Uterus (tissue), 4 donors: ENCODE measurements around the gene SOCS1. TPM values are rescaled to one million over a fixed set of nuclear protein-coding genes. Genes with fewer than 3 reads are reported as not detected.

Experiments
- DNase-seq, 2 donors: peaks; one replicate each; pipeline ENCODE4 v3.0.0-alpha.2; 2019 to 2020
- H3K27ac ChIP-seq, 2 donors: fragments of 200-600 bp; sonication (generic); 1 replicate in 1 of 2; 2 replicates in 1 of 2; pipeline ENCODE4 v1.5.1; 2016 to 2018
- H3K27me3 ChIP-seq, 2 donors: fragments of 200-600 bp; sonication (generic); one replicate each; pipeline ENCODE4 v1.5.1; 2018 to 2019; ENCODE audit warnings: control low read depth in 1 of 2
- H3K36me3 ChIP-seq, 2 donors: fragments of 200-600 bp; sonication (generic); one replicate each; pipeline ENCODE4 v1.5.1; 2019; ENCODE audit warnings: control low read depth in 1 of 2
- H3K4me1 ChIP-seq, 2 donors: fragments of 200-600 bp; sonication (generic); one replicate each; pipeline ENCODE4 v1.5.1; 2018 to 2019; ENCODE audit warnings: control low read depth in 1 of 2
- H3K4me3 ChIP-seq, 2 donors: fragments of 200-600 bp; sonication (generic); 1 replicate in 1 of 2; 2 replicates in 1 of 2; pipeline ENCODE4 v1.5.1; 2018 to 2019; ENCODE audit warnings: mild to moderate bottlenecking in 1 of 2
- H3K9me3 ChIP-seq, 2 donors: fragments of 200-600 bp; sonication (generic); one replicate each; pipeline ENCODE4 v1.5.1; 2019; ENCODE audit warnings: control low read depth in 1 of 2
- CTCF ChIP-seq, 4 experiments: fragments of 200-600 bp in 2 of 4; fragments of 450-650 bp in 2 of 4; sonication (generic) in 2 of 4; IDR thresholded peaks; one replicate each; pipeline ENCODE4 v1.5.1; 2016 to 2019; ENCODE audit warnings: antibody characterized with exemption in 4 of 4, mild to moderate bottlenecking in 2 of 4, moderate library complexity in 1 of 4
- POLR2A ChIP-seq, 2 donors: fragments of 450-650 bp; IDR thresholded peaks; one replicate each; pipeline ENCODE4 v1.6.1; 2016; ENCODE audit warnings: antibody characterized with exemption in 2 of 2, mild to moderate bottlenecking in 1 of 2, moderate library complexity in 1 of 2
- intact Hi-C: fragments of 100-400 bp; cut with DNase I; formaldehyde crosslinking; loops from one replicate; pipeline ENCODE4 v1.15.1; 2023; ENCODE audit warnings: low total_unique reads
- total RNA-seq, 4 donors: library from RNA; depleted of rRNA in 3 of 4; stranded (reverse); fragments of >200 nt in 3 of 4; gene quantifications; one replicate each; pipeline versions ENCODE4 v1.1.0 to v1.2.4, GENCODE V29; 2014 to 2023
- donor health status: DM: yes; HTN: yes; CAD: no.

The SOCS1 gene
- total RNA-seq, 4 donors from 2014 or later: 6.4 to 45.3 (median 7.6) TPM; not detected in 1

GRCh38 chr16:11250786-11251524 is 5.0 kb downstream of the SOCS1 start:
- Histone ChIP-seq H3K4me3 (no peak overlapping the region), H3K27me3 (no peaks in the 10 kb centered on the region), H3K9me3 (no peaks in the 10 kb centered on the region), H3K4me1 (peaks cover 0 to 6% of the 10 kb centered on the region in 2 donors), H3K27ac (no peak overlapping the region), H3K36me3 (no peaks in the 10 kb centered on the region)
- TF ChIP-seq POLR2A (IDR thresholded peaks at IDR 0.05) (no peak), CTCF (IDR thresholded peaks at IDR 0.05) (no peak)
- intact Hi-C loops: no loop called here
- DNase-seq: no peak

DNA sequence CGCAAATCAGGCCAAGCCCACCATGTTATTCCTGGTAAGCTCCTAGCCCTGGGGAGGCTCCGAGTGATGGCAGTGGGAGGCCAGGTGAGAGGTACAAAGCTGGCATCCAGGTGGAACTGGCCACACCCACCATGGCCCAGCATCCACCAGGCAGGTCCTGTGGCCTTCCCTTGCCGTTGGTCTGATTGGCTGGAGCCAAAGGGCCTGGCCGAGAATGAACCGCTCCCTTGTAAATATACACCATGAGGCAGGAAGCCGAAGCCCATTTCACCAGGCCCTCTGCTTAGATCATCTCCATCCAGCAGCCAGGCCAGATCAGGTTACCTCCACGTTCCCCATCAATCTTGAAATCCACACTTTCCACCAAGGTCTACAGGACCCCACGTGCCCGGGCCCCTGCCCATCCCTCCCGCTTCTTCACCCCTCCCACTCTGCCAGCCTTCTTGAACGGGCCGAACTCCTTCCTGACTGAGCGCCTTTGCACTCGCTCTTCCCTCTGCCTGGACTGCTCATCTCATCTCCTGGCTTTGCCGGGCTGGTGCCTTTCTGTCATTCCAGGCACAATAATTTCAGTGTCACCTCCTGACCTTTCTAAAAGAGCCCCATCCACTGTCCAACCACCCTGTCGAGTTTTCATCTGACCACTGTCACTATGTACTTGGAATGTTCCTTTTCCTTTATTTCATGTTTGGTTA is 5.8 kb downstream of the SOCS1 start:
- Histone ChIP-seq H3K4me1 (peaks cover 0 to 6% of the 10 kb centered on the region in 2 donors), H3K9me3 (no peaks in the 10 kb centered on the region), H3K4me3 (no peak overlapping the region), H3K27me3 (no peaks in the 10 kb centered on the region), H3K27ac (no peak overlapping the region), H3K36me3 (no peaks in the 10 kb centered on the region)
- intact Hi-C loops: no loop called here
- DNase-seq: no peak
- no peak for TF ChIP-seq POLR2A (IDR thresholded peaks at IDR 0.05)

DNA sequence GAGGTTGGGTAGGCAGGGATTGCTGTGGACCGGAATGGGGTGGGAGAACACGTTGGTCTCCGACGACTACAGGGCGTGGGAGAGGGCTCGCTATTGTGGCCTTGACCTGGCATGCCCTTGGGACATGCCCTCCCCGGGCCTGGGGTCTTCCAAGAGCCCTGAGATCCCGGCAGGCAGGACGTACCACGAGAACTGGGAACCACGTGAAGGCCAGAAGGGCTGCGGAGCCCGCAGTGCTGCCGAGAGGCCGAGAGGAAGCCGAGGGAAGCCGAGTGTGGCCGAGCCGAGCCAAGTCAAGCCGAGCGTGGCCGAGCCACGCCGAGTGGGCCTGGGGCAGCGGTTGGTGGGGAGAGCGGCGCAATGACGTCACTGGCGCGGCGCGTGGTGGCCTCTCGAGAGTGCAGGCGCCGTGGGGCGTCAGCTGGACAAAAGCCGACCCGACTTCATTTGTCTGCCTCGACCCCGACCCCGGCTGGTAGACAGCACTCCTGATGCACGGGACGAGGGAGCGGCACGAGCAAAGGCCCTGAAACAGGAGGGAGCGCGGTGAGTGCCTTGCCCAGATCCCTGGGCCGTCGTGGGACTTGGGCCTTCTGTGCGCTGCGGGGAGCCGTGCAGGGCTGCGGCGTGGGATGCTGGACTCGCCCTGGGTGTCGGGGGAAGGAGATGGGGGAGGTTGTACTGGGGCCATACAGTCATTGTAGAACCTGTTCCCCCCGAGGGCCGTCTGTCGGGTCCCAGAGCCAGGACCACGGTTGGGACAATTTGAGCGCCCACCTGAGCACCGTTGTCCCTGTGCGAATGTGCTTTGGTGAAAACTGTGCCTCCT is 6.6 kb downstream of the SOCS1 start:
- intact Hi-C loops: no loop called here
- no peak for TF ChIP-seq CTCF (IDR thresholded peaks at IDR 0.05)
- TF ChIP-seq POLR2A (IDR thresholded peaks at IDR 0.05): no peak

GRCh38 chr16:11248133-11248532 is 7.9 kb downstream of the SOCS1 start:
- no peaks in the 10 kb centered on the region for H3K36me3 ChIP-seq

More for the DNA sequence above, 6.6 kb downstream of the SOCS1 start:
- DNase-seq: no peak
- no peak overlapping the region for H3K4me3 ChIP-seq
- no peaks in the 10 kb centered on the region for H3K36me3 ChIP-seq
- no peaks in the 10 kb centered on the region for H3K27me3 ChIP-seq
- no peak overlapping the region for H3K27ac ChIP-seq
- H3K4me1 ChIP-seq: no peaks in the 10 kb centered on the region
- no peaks in the 10 kb centered on the region for H3K9me3 ChIP-seq

More at GRCh38 chr16:11248133-11248532, 7.9 kb downstream of the SOCS1 start:
- Histone ChIP-seq H3K9me3 (no peaks in the 10 kb centered on the region), H3K27me3 (no peaks in the 10 kb centered on the region), H3K27ac (no peak overlapping the region), H3K4me1 (no peaks in the 10 kb centered on the region), H3K4me3 (no peak overlapping the region)
- intact Hi-C loops: no loop called here
- DNase-seq: no peak
- TF ChIP-seq CTCF (IDR thresholded peaks at IDR 0.05): no peak
- TF ChIP-seq POLR2A (IDR thresholded peaks at IDR 0.05): no peak
